Measurements from ENCODE around the gene SOX21. TPM values are rescaled to one million over a fixed set of nuclear protein-coding genes. Genes with fewer than 3 reads are reported as not detected.
A peak's percentile ranks its signal among the peaks of the same experiment; 100 is the strongest.

The SOX21 gene
- total RNA-seq, 1 donor from 2014 or later, result 0.26 TPM

GRCh38 chr13:94717916-94718315, 5.6 kb upstream of the SOX21 start:
- no peak for ATAC-seq
- Histone ChIP-seq H3K27me3 (peaks cover 56% of the 10 kb centered on the region), H3K4me1 (peaks cover 4% of the 10 kb centered on the region), H3K4me3 (no peak overlapping the region), H3K9me3 (no peaks in the 10 kb centered on the region), H3K36me3 (no peaks in the 10 kb centered on the region), H3K27ac (no peak overlapping the region)
- TF ChIP-seq CTCF (IDR thresholded peaks at IDR 0.05), result no peak
- intact Hi-C loops (cut with DNase I), result no loop called here
- DNase-seq, result no peak

DNA sequence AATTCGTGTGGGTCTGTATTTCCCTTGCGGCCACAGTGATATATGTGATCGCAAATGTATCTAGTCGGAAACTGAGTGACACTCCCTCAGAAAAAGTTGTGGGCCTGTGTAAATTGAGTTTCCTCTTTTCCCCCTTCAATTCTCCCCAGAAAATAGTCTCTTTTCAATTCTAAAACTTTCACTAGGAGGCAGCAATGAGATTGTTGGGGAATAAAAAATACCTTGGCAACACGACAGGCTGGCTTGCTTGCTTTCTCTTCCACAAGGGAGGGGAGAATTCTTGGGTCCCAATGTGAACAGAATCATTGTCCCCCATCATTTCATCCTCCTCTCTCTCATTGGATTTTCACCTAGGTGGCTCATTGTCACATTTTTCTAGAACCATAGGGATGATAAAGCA, 3.7 kb upstream of the SOX21 start:
- Histone ChIP-seq H3K9me3 (no peaks in the 10 kb centered on the region), H3K4me3 (no peak overlapping the region), H3K27me3 (peaks cover 57% of the 10 kb centered on the region), H3K27ac (no peak overlapping the region), H3K36me3 (no peaks in the 10 kb centered on the region), H3K4me1 (peaks cover 13% of the 10 kb centered on the region)
- no peak for TF ChIP-seq CTCF (IDR thresholded peaks at IDR 0.05)
- ATAC-seq (no peak), DNase-seq (no peak)
- intact Hi-C loops (cut with DNase I), result no loop called here

DNA sequence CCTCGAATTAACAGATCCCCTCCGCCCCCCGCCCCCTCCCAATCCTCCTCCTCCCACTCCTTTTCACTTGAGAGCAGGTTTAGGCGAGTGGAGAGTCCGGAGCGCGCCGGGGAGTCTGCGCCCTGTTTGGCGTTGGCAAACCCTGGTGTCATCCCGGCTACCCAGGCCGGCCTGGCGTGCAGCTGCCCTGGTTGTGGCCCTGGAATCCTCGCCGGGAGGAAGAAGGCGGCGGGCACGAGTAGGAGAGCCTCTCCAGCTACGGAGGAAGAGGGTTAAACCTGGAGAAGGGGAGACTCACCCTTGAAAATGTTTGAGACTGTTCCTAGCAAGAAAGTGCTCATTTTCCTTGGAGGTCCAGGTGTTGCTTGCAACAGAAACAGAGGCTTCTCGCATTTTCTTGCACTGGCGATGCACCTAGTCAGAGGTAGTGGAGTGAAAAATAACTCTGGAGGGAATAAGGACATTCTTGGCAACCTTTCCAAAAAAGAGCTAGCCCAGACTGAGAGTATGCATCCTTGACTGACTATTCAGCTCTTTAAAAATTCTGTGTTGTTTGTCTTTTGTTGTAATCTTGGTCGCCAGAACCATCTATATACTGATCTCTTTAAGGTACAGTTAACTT, 1.3 kb upstream of the SOX21 start:
- peak overlapping the region; percentile 30 for H3K4me3 ChIP-seq
- H3K27ac ChIP-seq, result no peak overlapping the region
- no peak for TF ChIP-seq CTCF (IDR thresholded peaks at IDR 0.05)
- intact Hi-C loops (cut with DNase I), result no loop called here
- DNase-seq (no peak), ATAC-seq (no peak)
- peaks cover 81% of the 10 kb centered on the region for H3K27me3 ChIP-seq
- peaks cover 18% of the 10 kb centered on the region for H3K4me1 ChIP-seq
- no peaks in the 10 kb centered on the region for H3K36me3 ChIP-seq
- H3K9me3 ChIP-seq, result no peaks in the 10 kb centered on the region

DNA sequence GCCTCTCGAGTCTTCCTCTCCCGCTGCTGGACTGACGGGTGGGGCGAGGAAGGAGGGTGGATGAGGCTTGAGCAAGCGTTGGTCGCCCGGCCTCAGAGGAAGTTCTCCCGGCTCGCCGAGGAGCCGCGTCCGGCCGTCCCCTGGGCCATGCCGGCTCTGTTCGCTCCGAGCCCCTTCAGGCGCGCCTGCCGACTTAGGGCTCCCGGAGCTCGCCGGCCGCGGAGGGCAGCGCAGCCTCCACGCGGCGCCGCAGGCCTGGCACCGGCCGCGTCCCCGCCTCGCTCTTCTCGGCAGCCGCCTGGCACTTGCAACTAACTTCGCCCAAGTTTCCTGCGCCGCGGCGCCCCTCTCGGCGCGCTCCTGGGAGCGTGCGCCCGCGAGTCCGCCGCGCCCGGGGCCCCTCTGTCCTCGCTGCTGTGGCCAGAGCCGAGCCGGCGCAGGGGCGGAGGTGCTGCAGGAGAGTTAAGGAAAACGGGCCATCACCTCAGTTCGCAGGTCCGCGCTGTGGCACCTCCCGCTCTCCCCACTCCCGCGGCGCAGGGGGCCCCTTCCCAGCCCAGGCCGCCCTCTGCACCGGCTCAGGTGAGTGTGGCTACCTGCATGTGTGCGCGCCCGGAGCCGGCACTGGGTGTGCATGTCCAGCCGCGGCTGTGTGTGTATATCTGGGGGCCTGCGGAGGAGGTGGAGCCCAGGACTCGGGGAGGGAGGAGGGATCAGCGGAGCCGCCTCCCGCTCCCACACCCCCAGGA, 641 bp upstream of the SOX21 start:
- TF ChIP-seq CTCF (IDR thresholded peaks at IDR 0.05), result no peak
- Histone ChIP-seq H3K9me3 (no peaks in the 10 kb centered on the region), H3K27me3 (peaks cover 86% of the 10 kb centered on the region), H3K36me3 (no peaks in the 10 kb centered on the region), H3K27ac (no peak overlapping the region), H3K4me3 (peak overlapping the region; percentile 30), H3K4me1 (peaks cover 18% of the 10 kb centered on the region)
- DNase-seq (peak; percentile 68), ATAC-seq (peak; percentile 72)
- intact Hi-C loops (cut with DNase I), result no loop called here

- peak; percentile 25 for ATAC-seq
Measured at GRCh38 chr13:94711561-94712286, 621 bp downstream of the SOX21 start.

More at GRCh38 chr13:94711561-94712286, 621 bp downstream of the SOX21 start:
- Histone ChIP-seq H3K36me3 (no peaks in the 10 kb centered on the region), H3K27me3 (peaks cover 94% of the 10 kb centered on the region), H3K27ac (no peak overlapping the region), H3K4me3 (peak overlapping the region; percentile 30), H3K9me3 (no peaks in the 10 kb centered on the region), H3K4me1 (peaks cover 25% of the 10 kb centered on the region)
- intact Hi-C loops (cut with DNase I), result no loop called here
- TF ChIP-seq CTCF (IDR thresholded peaks at IDR 0.05), result no peak
- DNase-seq, result peak; percentile 67
